ENCODE data around the gene LRMDA. TPM values are rescaled to one million over a fixed set of nuclear protein-coding genes. Genes with fewer than 3 reads are reported as not detected.

The LRMDA gene
- total and polyA plus RNA-seq, 2 of the 13 experiments (the other 11 are each of a cell fraction or from before 2014, with no cell fraction given): 13.4 to 22.0 TPM

- TF ChIP-seq ZNF800 (CRISPR knock-in tag; IDR thresholded peaks at IDR 0.05): no peak
- no peak for TF ChIP-seq DRAP1 (CRISPR knock-in tag; IDR thresholded peaks at IDR 0.05)
- TF ChIP-seq ZBTB26 (CRISPR knock-in tag; IDR thresholded peaks at IDR 0.05; ENCODE audit: borderline replicate concordance): no peak
- no peak for TF ChIP-seq POLR2AphosphoS2 (IDR thresholded peaks at IDR 0.05; ENCODE audit: low read depth, low read length)
- no peak for TF ChIP-seq AKAP8 (CRISPR knock-in tag; IDR thresholded peaks at IDR 0.05)
These were observed 744.7 kb downstream of the LRMDA start (continued) for GRCh38 chr10:76176166-76176550.

- TF ChIP-seq SNAPC4 (CRISPR knock-in tag; IDR thresholded peaks at IDR 0.05) (no peak), ZNF605 (CRISPR knock-in tag; IDR thresholded peaks at IDR 0.05) (no peak), MBNL3 (CRISPR knock-in tag; conservative IDR thresholded peaks at IDR 0.05) (no peak)
- in situ Hi-C loops (cut with HindIII; ENCODE audit: extremely low pct_ligation_motif_present, low pct_unique_long_range_greater_than_20kb) (no loop called here), intact Hi-C loops (cut with micrococcal nuclease; ENCODE audit: unreplicated experiment) (no loop called here)
- no peaks in the 10 kb centered on the region for H3K79me2 ChIP-seq (ENCODE audit: insufficient read depth, low read length)
- no peak overlapping the region for H3K4me3 ChIP-seq (replicated peaks in 1 of 3; ENCODE audit: insufficient read depth in 1 of 3, low read depth in 2 of 3, low read length in 3 of 3)
- no peak overlapping the region for H2AFZ ChIP-seq (ENCODE audit: low read length)
- H3K4me1 ChIP-seq (ENCODE audit: insufficient read depth, low read length): no peaks in the 10 kb centered on the region
- no peaks in the 10 kb centered on the region for H3K36me3 ChIP-seq (replicated peaks in 1 of 2; ENCODE audit: control insufficient read depth in 1 of 2, insufficient read depth in 2 of 2, low read length in 2 of 2)
- 100% methylated on average over 2 of the region's 2 CpGs for WGBS (ENCODE audit: low lambda C conversion rate)
- no peaks in the 10 kb centered on the region for H4K20me1 ChIP-seq (ENCODE audit: insufficient read depth, low read length)
- H3K27me3 ChIP-seq (ENCODE audit: control insufficient read depth in 1 of 2, insufficient read depth in 2 of 2, low read length in 2 of 2): no peaks in the 10 kb centered on the region
- no TSS peak for BruUV-seq (replicated peaks)
- H3K27ac ChIP-seq (ENCODE audit: extremely low read length, insufficient read depth, low read length): no peak overlapping the region
- no peak overlapping the region for H3K9ac ChIP-seq (ENCODE audit: insufficient read depth, low read depth, low read length)
- ChIA-PET CTCF (ENCODE audit: low intra/inter-chr PET ratio, low total read pairs) (no interaction called here), POLR2A (no interaction called here)
- FAIRE-seq (no peak), DNase-seq (ENCODE audit: low spot score) (no peak), ATAC-seq (no peak)
- H3K9me3 ChIP-seq (ENCODE audit: low read length): no peaks in the 10 kb centered on the region
- no peak overlapping the region for H3K4me2 ChIP-seq (ENCODE audit: low read depth, low read length)
These were observed 746.5 kb downstream of the LRMDA start for GRCh38 chr10:76177936-76178335.

Measured in HepG2 (cell line).